HG02610 (cell line): ENCODE results near the gene BLTP1.

ENCODE experiments used
- ATAC-seq: cut with Tn5 transposase; IDR thresholded peaks from one replicate; pipeline ENCODE4 v1.9.1; 2021; ENCODE audit warnings: mild to moderate bottlenecking, moderate library complexity; ENCODE audit not compliant: unreplicated experiment

Gene BLTP1

GRCh38 chr4:122171323-122171722 lies 19.2 kb downstream of the BLTP1 start:
- ATAC-seq, result no peak

GRCh38 chr4:122172266-122172665 lies 20.1 kb downstream of the BLTP1 start:
- ATAC-seq, result no peak

GRCh38 chr4:122178961-122179360 lies 26.8 kb downstream of the BLTP1 start:
- ATAC-seq, result no peak

GRCh38 chr4:122195718-122196117 lies 43.6 kb downstream of the BLTP1 start:
- ATAC-seq, result no peak
